ENCODE results near the gene FYB1. TPM values are rescaled to one million over a fixed set of nuclear protein-coding genes. Genes with fewer than 3 reads are reported as not detected.

Gene FYB1
- total RNA-seq, 4 donors from 2014 or later, result 2.8 to 14.1 (median 11.9) TPM

- intact Hi-C loops (cut with DNase I), result no loop called here
- H3K4me1 ChIP-seq, result peaks cover 0 to 8% (median 0%) of the 10 kb centered on the region in 3 donors
Observed at GRCh38 chr5:39092581-39093351, 126.6 kb downstream of the FYB1 start.

GRCh38 chr5:39091940-39092580 lies 127.3 kb downstream of the FYB1 start:
- H3K27ac ChIP-seq, result no peak overlapping the region
- TF ChIP-seq CTCF (IDR thresholded peaks at IDR 0.05), result no peak
- TF ChIP-seq POLR2A (IDR thresholded peaks at IDR 0.05), result no peak
- WGBS, 2 donors, result 74 to 85% methylated on average over 7 of the region's 7 CpGs

More at GRCh38 chr5:39092581-39093351, 126.6 kb downstream of the FYB1 start:
- no peak overlapping the region for H3K27ac ChIP-seq
- no peak overlapping the region for H3K4me3 ChIP-seq
- 39 to 53% methylated on average over 4 of the region's 4 CpGs for WGBS, 2 donors
- TF ChIP-seq POLR2A (IDR thresholded peaks at IDR 0.05) (no peak), CTCF (IDR thresholded peaks at IDR 0.05) (no peak)
- peaks cover 0 to 9% (median 0%) of the 10 kb centered on the region in 3 donors for H3K9me3 ChIP-seq
- no peak for DNase-seq
- peaks cover 0 to 24% (median 0%) of the 10 kb centered on the region in 4 donors for H3K27me3 ChIP-seq
- H3K36me3 ChIP-seq, result no peaks in the 10 kb centered on the region

GRCh38 chr5:39083968-39084367 lies 135.4 kb downstream of the FYB1 start:
- no peaks in the 10 kb centered on the region for H3K27me3 ChIP-seq
- no peaks in the 10 kb centered on the region for H3K36me3 ChIP-seq
- WGBS, 2 donors, result 88% methylated on average over 1 of the region's 1 CpG
- no peak overlapping the region for H3K4me3 ChIP-seq
- TF ChIP-seq CTCF (IDR thresholded peaks at IDR 0.05) (no peak), POLR2A (IDR thresholded peaks at IDR 0.05) (no peak)
- H3K9me3 ChIP-seq, result no peaks in the 10 kb centered on the region
- peaks cover 0 to 6% (median 0%) of the 10 kb centered on the region in 3 donors for H3K4me1 ChIP-seq
- no peak for DNase-seq
- intact Hi-C loops (cut with DNase I), result loop anchor here (10.0 kb wide), 1 partner anchor 79 kb away; no protein-coding TSS in a partner anchor
- H3K27ac ChIP-seq, result no peak overlapping the region

More at GRCh38 chr5:39091940-39092580, 127.3 kb downstream of the FYB1 start:
- H3K9me3 ChIP-seq, result peaks cover 0 to 9% (median 0%) of the 10 kb centered on the region in 3 donors
- DNase-seq, result no peak
- intact Hi-C loops (cut with DNase I), result no loop called here
- no peak overlapping the region for H3K4me3 ChIP-seq
- H3K36me3 ChIP-seq, result no peaks in the 10 kb centered on the region
- peaks cover 0 to 8% (median 0%) of the 10 kb centered on the region in 3 donors for H3K4me1 ChIP-seq
- peaks cover 0 to 24% (median 0%) of the 10 kb centered on the region in 4 donors for H3K27me3 ChIP-seq

- no peak for TF ChIP-seq POLR2A (IDR thresholded peaks at IDR 0.05)
- no peak for TF ChIP-seq CTCF (IDR thresholded peaks at IDR 0.05)
- no peaks in the 10 kb centered on the region for H3K36me3 ChIP-seq
- H3K4me3 ChIP-seq, result no peak overlapping the region
- WGBS, 2 donors, result 88 to 90% methylated on average over 3 of the region's 3 CpGs
- H3K9me3 ChIP-seq, result no peaks in the 10 kb centered on the region
- H3K4me1 ChIP-seq, result peaks cover 0 to 6% (median 0%) of the 10 kb centered on the region in 3 donors
- no peaks in the 10 kb centered on the region for H3K27me3 ChIP-seq
- H3K27ac ChIP-seq, result no peak overlapping the region
- intact Hi-C loops (cut with DNase I), result loop anchor here (10.0 kb wide), 1 partner anchor 78 kb away; no protein-coding TSS in a partner anchor
- DNase-seq, result no peak
Observed at GRCh38 chr5:39082995-39083394, 136.4 kb downstream of the FYB1 start.

All from esophagus squamous epithelium (tissue), 5 donors.